ENCODE data around the gene NEO1. TPM values are rescaled to one million over a fixed set of nuclear protein-coding genes. Genes with fewer than 3 reads are reported as not detected.

Gene NEO1
- total RNA-seq, 2 donors from 2014 or later: 108 to 130 TPM

DNA sequence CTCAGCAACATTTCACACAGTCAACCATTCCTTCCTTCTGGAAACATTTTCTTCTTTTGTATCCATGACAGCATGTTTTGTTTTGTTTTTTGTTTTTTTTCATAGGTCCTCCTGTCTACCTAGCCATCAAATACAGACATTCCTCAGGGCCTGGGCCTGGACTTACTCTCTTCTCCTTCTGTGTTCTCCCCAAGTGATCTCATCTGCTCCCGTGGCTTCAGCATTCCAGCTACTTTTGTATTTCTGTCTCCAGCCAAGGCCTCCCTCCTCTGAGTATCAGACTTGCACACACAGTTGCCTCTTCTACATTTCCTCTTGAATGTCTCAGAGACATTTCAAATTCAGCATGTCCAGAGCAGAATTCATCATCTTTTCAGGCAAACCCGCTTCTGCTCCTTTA is 234.0 kb downstream of the NEO1 start:
- H3K27me3 ChIP-seq: no peaks in the 10 kb centered on the region
- H3K4me1 ChIP-seq: no peaks in the 10 kb centered on the region
- H3K27ac ChIP-seq: no peak overlapping the region
- DNase-seq: no peak
- no peaks in the 10 kb centered on the region for H3K9me3 ChIP-seq
- intact Hi-C loops (cut with DNase I): no loop called here
- TF ChIP-seq, protein P1, sequence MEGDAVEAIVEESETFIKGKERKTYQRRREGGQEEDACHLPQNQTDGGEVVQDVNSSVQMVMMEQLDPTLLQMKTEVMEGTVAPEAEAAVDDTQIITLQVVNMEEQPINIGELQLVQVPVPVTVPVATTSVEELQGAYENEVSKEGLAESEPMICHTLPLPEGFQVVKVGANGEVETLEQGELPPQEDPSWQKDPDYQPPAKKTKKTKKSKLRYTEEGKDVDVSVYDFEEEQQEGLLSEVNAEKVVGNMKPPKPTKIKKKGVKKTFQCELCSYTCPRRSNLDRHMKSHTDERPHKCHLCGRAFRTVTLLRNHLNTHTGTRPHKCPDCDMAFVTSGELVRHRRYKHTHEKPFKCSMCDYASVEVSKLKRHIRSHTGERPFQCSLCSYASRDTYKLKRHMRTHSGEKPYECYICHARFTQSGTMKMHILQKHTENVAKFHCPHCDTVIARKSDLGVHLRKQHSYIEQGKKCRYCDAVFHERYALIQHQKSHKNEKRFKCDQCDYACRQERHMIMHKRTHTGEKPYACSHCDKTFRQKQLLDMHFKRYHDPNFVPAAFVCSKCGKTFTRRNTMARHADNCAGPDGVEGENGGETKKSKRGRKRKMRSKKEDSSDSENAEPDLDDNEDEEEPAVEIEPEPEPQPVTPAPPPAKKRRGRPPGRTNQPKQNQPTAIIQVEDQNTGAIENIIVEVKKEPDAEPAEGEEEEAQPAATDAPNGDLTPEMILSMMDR (IDR thresholded peaks at IDR 0.05): no peak
- H3K4me3 ChIP-seq: no peak overlapping the region
- H3K36me3 ChIP-seq: peaks cover 19% of the 10 kb centered on the region
- no peak overlapping the region for H3K9ac ChIP-seq (ENCODE audit: low read depth in 2 of 2, low read length in 2 of 2)

DNA sequence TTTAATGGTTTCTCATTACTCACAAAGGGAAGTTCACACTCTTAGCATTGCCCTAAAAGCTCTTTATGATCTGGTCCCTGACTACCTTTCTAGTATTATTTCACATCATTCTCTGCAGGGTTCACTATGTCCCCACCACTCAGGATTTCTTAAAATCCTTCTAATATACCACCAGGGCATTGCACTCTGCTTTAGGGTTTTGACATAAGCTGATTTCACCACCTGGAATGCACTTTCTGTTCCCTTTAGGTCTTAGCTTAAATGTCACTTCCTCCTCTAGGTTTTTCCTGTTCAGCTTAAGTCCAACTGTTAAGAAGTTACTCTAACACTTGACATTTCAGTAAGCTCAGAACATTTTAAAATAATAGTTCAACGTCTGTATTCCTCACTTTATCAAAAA is 234.8 kb downstream of the NEO1 start:
- Histone ChIP-seq H3K9me3 (no peaks in the 10 kb centered on the region), H3K36me3 (peaks cover 19% of the 10 kb centered on the region), H3K9ac (ENCODE audit: low read depth in 2 of 2, low read length in 2 of 2) (no peak overlapping the region), H3K27me3 (no peaks in the 10 kb centered on the region), H3K4me1 (no peaks in the 10 kb centered on the region), H3K27ac (no peak overlapping the region), H3K4me3 (no peak overlapping the region)
- TF ChIP-seq, protein P1 (IDR thresholded peaks at IDR 0.05): no peak
- DNase-seq: no peak
- intact Hi-C loops (cut with DNase I): no loop called here

DNA sequence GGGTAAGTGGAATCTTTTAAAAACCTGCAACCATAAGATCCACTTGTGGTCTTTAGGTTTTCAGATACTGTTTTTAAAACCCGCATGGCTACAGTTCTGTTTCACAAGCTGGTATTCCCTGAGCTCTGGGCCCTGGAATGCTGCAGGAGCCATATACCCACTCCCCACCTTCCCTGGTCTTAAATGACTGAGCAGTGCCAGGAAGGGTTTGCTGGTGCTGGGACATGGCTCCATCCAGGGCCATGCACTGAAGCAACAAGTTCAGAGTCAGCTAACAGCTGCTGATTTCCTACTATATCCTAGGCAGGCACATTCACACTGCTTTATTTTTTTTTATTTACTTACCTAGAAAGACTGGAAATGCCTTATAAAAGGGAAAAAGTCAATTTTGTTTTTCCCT is 239.2 kb downstream of the NEO1 start:
- H3K27ac ChIP-seq: no peak overlapping the region
- TF ChIP-seq, protein P1 (IDR thresholded peaks at IDR 0.05): no peak
- H3K36me3 ChIP-seq: peaks cover 17% of the 10 kb centered on the region
- intact Hi-C loops (cut with DNase I): no loop called here
- no peak overlapping the region for H3K4me3 ChIP-seq
- no peak overlapping the region for H3K9ac ChIP-seq (ENCODE audit: low read depth in 2 of 2, low read length in 2 of 2)
- H3K4me1 ChIP-seq: no peaks in the 10 kb centered on the region
- DNase-seq: no peak
- no peaks in the 10 kb centered on the region for H3K9me3 ChIP-seq
- no peaks in the 10 kb centered on the region for H3K27me3 ChIP-seq

DNA sequence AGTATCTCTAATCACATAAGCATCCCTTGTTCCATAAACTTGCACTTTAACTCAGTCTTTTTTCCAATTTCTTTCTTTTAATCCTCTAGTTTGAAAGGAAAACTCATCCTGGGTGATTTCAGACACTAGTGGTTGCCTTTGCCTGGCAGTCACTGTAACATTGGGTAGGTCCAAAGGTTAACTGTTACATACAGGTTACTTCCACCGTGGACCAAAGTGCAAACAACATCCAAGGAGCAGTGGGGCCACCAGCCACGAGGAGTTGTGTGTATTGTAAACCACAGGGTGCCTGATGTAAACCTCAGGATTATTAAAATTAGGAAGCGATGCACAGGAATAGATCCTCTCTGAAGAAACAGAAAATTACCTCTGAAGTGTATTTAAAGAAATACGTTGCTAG is 241.5 kb downstream of the NEO1 start:
- TF ChIP-seq, protein P1 (IDR thresholded peaks at IDR 0.05): no peak
- no peak overlapping the region for H3K4me3 ChIP-seq
- H3K36me3 ChIP-seq: peaks cover 13% of the 10 kb centered on the region
- no peak overlapping the region for H3K27ac ChIP-seq
- no peaks in the 10 kb centered on the region for H3K4me1 ChIP-seq
- no peak overlapping the region for H3K9ac ChIP-seq (ENCODE audit: low read depth in 2 of 2, low read length in 2 of 2)
- no peaks in the 10 kb centered on the region for H3K27me3 ChIP-seq
- intact Hi-C loops (cut with DNase I): no loop called here
- H3K9me3 ChIP-seq: no peaks in the 10 kb centered on the region
- no peak for DNase-seq

- Histone ChIP-seq H3K9me3 (no peaks in the 10 kb centered on the region), H3K27ac (no peak overlapping the region), H3K27me3 (no peaks in the 10 kb centered on the region), H3K9ac (ENCODE audit: low read depth in 2 of 2, low read length in 2 of 2) (no peak overlapping the region), H3K36me3 (peaks cover 4% of the 10 kb centered on the region), H3K4me1 (no peaks in the 10 kb centered on the region), H3K4me3 (no peak overlapping the region)
- DNase-seq: no peak
- TF ChIP-seq, protein P1 (IDR thresholded peaks at IDR 0.05): no peak
- intact Hi-C loops (cut with DNase I): no loop called here
Measured at GRCh38 chr15:73295630-73296286, 243.5 kb downstream of the NEO1 start.

All from colonic mucosa (tissue), 4 donors.